Stimulated activated effector memory CD8-positive, alpha-beta T cell treated with anti-CD3 and anti-CD28 coated beads, Interleukin-12 subunit alpha, Interleukin-12 subunit beta, amount 100 ng/mL, for 72 hours (primary cell): ENCODE results near the gene RFX2.

Source experiments
- ATAC-seq: fragments of 150-1000 bp; cut with Tn5 transposase; 2 replicates; pipeline ENCODE4 v1.10.0; 2021
- DNase-seq, 2 donors: peaks; one replicate each; pipeline ENCODE4 v3.0.0; 2021 to 2022; ENCODE audit warnings: low spot score in 2 of 2
- H3K27ac Mint-ChIP-seq: one replicate; pipeline ENCODE4 v1.8.0; 2022; ENCODE audit warnings: mild to moderate bottlenecking, mixed read lengths
- H3K36me3 Mint-ChIP-seq: one replicate; pipeline ENCODE4 v1.8.0; 2022; ENCODE audit warnings: mild to moderate bottlenecking, mixed read lengths
- H3K4me1 Mint-ChIP-seq: one replicate; pipeline ENCODE4 v1.8.0; 2022; ENCODE audit warnings: mixed read lengths
- H3K4me3 Mint-ChIP-seq: one replicate; pipeline ENCODE4 v1.8.0; 2022; ENCODE audit warnings: mild to moderate bottlenecking, mixed read lengths
- H3K9me3 Mint-ChIP-seq: one replicate; pipeline ENCODE4 v1.8.0; 2022; ENCODE audit warnings: mixed read lengths

Gene RFX2

DNA sequence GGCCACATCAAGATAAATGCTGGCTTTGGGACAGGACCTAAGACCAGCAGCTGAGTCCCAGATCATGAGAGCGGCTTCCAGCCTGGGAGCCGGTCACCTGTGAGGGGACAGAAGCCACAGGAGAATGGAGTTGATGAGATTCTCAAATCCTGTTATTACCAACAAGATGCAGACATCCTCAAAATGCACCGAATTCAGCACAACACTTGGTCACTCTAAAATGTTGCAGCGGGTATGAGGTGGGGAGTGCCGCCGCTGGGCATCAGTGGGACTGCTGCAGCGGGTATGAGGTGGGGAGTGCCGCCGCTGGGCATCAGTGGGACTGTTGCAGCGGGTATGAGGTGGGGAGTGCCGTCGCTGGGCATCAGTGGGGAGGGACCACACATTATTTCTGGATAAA lies 153.6 kb downstream of the RFX2 start:
- ATAC-seq (no peak), DNase-seq (no peak)
- peaks cover 23% of the 10 kb centered on the region for H3K36me3 Mint-ChIP-seq
- no peak overlapping the region for H3K27ac Mint-ChIP-seq
- peaks cover 76% of the 10 kb centered on the region for H3K4me1 Mint-ChIP-seq
- no peaks in the 10 kb centered on the region for H3K9me3 Mint-ChIP-seq
- no peak overlapping the region for H3K4me3 Mint-ChIP-seq

DNA sequence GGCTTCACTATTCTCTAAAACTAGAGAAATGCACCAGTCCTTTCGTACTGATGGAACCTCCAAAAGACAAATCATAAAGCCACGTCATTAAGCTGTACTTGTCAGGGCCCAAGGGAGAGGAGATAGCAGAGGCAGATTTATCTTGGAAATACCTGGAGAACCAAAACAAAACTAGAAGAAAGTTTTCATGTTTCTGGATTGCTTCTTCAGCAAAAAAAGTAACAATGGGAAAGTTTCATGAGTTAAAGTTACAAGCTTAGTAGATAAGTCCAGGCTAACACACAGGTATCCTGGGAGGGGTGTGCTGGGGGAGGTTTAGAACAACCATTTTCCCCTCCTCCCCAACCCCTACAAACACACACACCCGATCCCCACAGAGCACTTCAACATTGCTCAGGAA lies 154.0 kb downstream of the RFX2 start:
- Mint-ChIP-seq H3K27ac (no peak overlapping the region), H3K4me3 (no peak overlapping the region), H3K4me1 (peaks cover 78% of the 10 kb centered on the region), H3K36me3 (peaks cover 24% of the 10 kb centered on the region), H3K9me3 (no peaks in the 10 kb centered on the region)
- DNase-seq (no peak), ATAC-seq (no peak)

DNA sequence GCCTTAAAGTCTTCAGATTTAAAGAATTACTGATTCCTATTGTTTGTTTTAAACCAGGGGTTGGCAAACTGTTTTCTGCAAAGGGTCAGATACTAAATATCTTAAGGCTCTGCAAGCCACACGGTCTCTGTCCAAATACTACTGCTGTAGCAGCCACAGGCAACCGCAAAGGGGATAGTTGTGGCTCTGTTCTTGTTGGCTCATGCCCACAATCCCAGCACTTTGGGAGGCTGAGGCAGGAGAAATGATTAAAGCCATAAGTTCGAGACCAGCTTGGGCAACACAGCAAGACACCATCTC lies 154.7 kb downstream of the RFX2 start:
- ATAC-seq = no peak
- peak overlapping the region; percentile 45 for H3K27ac Mint-ChIP-seq
- H3K36me3 Mint-ChIP-seq = peaks cover 31% of the 10 kb centered on the region
- H3K4me3 Mint-ChIP-seq = no peak overlapping the region
- no peaks in the 10 kb centered on the region for H3K9me3 Mint-ChIP-seq
- no peak for DNase-seq
- peaks cover 77% of the 10 kb centered on the region for H3K4me1 Mint-ChIP-seq

DNA sequence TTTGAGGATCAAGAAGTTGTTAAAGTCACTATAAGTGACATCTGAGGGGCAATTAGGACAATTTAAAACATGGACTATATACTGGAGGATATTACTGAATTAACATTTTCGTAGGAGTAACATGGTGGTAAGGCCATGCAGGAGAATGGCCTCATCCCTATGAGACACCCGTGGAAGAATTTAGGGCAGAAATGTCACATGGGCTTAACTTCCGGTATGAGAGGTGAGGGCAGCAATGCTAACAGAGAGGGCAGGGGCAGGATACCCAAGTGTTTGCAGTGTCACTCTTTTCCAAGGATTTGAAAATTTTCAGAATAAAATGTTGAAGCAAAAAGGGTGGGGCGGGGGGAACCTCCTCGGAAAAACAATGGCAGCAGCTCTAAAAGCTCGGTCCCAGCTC lies 156.0 kb downstream of the RFX2 start:
- H3K4me3 Mint-ChIP-seq = peak overlapping the region; percentile 55
- ATAC-seq (no peak), DNase-seq (no peak)
- no peaks in the 10 kb centered on the region for H3K9me3 Mint-ChIP-seq
- peaks cover 43% of the 10 kb centered on the region for H3K36me3 Mint-ChIP-seq
- H3K4me1 Mint-ChIP-seq = peaks cover 77% of the 10 kb centered on the region
- H3K27ac Mint-ChIP-seq = peak overlapping the region; percentile 96

DNA sequence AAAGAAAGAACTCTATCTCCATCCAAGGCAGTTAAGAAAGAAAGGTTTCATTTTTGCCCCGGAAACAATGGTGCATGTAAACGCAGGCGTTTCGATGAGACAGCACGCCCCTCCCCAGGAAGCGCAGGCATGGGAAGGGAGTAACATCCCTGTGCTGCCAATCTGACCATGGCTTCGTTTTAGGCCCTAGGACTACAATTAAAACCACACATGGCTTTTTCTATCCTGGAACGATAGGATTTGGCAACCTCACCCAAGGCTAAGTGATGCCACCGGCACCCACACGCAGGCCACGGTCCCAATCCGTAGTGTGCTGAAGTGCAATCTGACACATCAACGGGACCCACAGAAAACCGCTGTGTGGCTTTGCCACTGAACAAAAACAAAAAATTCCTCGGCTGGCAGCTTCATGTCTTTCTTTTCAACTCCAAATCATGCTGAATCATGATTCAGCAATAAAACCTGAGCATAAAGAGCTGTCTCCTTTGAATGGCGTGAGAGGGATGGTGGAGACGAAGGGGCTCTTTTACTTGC lies 156.6 kb downstream of the RFX2 start:
- Mint-ChIP-seq H3K36me3 (peaks cover 44% of the 10 kb centered on the region), H3K4me1 (peaks cover 77% of the 10 kb centered on the region), H3K4me3 (peak overlapping the region; percentile 55), H3K27ac (peak overlapping the region; percentile 96), H3K9me3 (no peaks in the 10 kb centered on the region)
- DNase-seq (peak in 1 of 2 donors; percentile 57), ATAC-seq (peak; percentile 59)

DNA sequence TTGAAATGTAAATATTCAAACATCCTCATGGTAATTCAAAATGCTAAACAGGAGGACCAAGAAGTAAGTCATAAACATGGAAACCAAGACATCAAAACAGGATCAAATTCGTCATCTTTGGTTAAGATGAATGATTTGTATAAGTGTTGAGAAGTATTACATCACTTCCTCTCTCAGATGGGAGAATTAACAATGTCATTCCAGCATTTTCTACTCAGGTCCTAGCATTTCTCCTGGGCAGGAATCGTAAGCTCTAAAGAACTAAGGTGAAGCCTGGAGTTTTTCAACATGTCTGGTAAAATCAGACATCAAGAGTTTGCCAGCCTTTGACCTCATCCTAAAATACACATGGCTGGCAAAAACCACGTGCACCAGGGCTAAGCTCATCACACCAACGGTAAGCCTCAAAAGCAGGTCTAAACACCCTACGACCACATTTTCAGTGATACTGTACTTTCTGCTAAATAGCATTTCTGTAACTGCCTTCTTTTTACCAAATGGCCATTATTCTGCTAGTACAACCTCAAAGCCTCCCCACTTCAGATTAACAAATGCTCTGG lies 157.2 kb downstream of the RFX2 start:
- Mint-ChIP-seq H3K36me3 (peaks cover 51% of the 10 kb centered on the region), H3K27ac (peak overlapping the region; percentile 96), H3K9me3 (no peaks in the 10 kb centered on the region), H3K4me3 (peak overlapping the region; percentile 55), H3K4me1 (peaks cover 79% of the 10 kb centered on the region)
- ATAC-seq (peak; percentile 55), DNase-seq (no peak)

DNA sequence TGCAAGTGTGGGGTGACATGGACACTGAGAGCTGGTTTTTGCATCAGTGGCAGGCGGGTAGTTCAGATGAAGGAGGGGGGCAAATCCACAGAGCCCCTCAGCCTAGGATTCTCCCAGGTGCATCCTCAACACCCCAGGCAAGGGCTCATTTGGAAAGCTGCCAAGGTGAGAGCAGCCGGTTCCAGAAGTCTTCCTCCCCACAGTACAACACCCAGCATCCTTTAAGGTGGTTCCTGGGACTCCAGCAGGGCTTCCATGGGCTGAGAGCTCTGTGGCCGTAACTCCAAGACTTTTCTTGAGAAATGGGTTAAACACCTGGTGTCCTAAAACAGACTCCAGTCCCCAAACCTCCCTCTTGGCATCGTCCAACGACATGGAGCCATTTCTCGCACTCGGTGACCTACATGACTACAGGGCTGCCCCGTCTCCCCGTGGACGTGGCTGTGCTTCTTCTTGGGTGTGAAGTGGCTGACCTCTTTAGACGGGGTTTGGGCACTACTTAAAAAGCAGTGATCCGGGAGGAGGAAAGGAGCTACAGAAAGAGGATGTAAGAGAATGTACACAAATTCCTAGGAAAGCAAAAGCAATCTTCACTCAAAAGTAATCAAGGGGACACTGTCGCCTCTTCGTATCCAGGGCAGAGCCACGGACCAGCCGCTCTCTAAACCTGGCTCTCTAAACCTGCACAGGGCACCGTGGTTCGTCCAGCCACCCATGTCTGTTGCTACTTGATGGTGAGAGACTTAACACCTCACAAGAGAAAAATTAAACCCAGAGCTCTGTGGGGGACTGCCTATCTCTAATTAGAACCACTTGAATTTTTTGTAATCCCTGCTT lies 157.9 kb downstream of the RFX2 start:
- Mint-ChIP-seq H3K9me3 (no peaks in the 10 kb centered on the region), H3K4me3 (peak overlapping the region; percentile 55), H3K36me3 (peaks cover 58% of the 10 kb centered on the region), H3K27ac (peak overlapping the region; percentile 96), H3K4me1 (peaks cover 82% of the 10 kb centered on the region)
- DNase-seq = no peak
- no peak for ATAC-seq

DNA sequence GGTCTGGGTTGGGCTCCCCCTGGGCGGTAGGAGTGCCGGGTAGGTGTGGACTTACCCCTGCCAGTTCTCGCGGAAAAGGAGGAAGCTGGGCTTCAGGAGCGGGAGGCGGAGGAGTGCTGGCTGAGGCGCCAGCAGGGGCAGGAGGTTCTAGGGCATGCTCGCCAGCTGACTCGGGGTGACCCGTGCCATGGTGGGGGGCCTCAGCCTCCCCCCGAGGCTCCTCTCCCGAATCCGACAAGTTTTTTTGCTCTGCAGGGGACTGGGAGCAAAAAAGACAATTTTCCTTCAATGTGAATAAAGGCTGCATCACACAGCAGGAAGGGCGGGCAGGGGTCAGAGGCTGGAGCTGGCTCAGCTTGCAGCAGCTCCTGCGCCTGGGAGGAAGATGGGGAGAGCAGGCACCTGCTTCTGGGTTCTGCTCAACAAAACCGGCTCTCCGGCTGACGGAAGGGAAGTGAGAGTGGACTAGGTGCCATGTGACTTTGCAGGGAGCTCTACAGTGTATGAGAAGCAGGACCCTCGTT lies 158.9 kb downstream of the RFX2 start:
- H3K4me3 Mint-ChIP-seq = no peak overlapping the region
- peaks cover 68% of the 10 kb centered on the region for H3K36me3 Mint-ChIP-seq
- H3K4me1 Mint-ChIP-seq = peaks cover 84% of the 10 kb centered on the region
- no peak for DNase-seq
- H3K27ac Mint-ChIP-seq = peak overlapping the region; percentile 96
- no peaks in the 10 kb centered on the region for H3K9me3 Mint-ChIP-seq
- ATAC-seq = no peak

DNA sequence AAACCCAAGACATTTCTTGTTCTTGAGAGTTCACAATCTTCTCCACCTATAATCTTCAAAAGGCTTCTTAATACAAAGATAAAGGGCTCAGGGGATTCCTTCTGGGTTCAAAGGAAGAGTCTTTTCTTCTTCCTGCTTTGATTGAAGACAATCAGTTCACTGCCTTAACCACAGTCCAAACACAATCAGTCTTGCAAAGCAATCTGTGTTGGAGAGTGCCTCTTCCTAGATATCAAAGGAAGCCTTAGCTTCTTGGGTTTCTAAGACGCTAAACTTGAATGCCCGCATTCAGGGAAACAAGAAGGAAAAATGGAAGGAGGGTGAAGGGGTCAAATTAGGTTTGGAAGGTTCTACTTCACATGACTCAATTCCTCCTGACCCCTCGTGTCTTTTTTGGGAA lies 159.6 kb downstream of the RFX2 start:
- peaks cover 71% of the 10 kb centered on the region for H3K36me3 Mint-ChIP-seq
- H3K4me3 Mint-ChIP-seq = peak overlapping the region; percentile 56
- DNase-seq = no peak
- H3K27ac Mint-ChIP-seq = peak overlapping the region; percentile 96
- H3K9me3 Mint-ChIP-seq = no peaks in the 10 kb centered on the region
- H3K4me1 Mint-ChIP-seq = peaks cover 84% of the 10 kb centered on the region
- ATAC-seq = no peak

DNA sequence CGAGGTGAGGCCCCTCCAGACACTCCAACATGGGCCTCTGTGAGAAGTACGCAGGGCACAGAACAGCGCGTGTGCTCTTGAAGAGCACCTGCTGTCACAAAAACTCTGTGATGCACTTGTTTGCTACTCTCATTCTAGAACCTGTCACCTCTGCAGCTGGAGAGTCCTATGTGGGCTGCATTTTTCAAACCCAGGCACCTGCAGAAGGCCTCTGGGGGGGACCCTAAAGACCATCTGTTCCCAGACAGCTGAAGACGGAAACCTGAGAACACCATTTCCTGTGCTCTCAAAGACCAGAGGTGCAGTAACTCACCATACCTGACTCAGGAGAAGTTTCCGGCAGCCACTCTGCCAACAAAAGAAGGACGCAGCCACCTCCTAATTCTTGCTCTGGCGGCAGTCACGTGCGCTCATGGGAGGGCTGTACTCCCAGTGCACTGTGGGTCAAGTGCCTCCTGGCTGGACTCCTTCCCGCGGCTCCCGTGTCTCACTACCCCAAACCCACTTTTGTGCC lies 160.5 kb downstream of the RFX2 start:
- Mint-ChIP-seq H3K27ac (peak overlapping the region; percentile 96), H3K4me3 (peak overlapping the region; percentile 56), H3K4me1 (peaks cover 92% of the 10 kb centered on the region), H3K9me3 (no peaks in the 10 kb centered on the region), H3K36me3 (peaks cover 71% of the 10 kb centered on the region)
- peak; percentile 57 for ATAC-seq
- no peak for DNase-seq

DNA sequence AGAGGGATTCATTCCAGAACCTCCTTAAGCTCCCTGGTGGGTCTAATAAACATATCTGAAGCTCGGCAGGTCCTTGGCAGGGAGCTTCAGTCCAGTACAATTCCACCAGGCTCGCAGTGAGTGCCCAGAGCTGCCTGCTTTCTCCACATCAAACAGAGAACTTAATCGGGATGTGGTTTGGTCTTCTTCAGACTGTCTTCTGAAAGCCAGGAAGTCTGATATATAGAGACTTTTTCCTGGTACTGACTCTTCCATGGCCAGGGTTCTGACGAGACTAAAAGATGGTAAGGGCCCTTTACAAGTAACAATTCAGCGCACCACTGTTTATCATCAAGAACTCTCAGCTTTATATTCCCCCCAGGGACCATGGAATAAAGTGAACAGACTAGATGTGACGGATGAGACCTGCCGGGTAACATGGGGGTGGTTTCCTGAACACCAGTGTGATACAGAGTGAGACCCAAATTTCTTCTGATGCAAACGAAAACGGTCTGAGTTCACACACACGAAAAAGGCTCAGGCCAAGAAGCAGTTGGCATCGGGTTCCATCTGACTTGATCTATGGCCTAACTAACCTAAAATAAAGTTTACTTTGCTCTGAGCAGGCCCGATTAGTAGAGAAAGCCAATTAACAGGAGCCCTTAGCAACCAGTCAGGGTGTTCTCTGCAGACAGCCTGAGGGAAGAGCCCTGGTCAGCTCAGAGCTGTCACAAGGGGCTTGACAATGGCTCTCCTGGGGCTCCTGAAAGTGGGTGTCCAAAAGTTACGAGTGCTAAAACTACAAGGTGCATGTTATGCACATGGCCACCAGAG lies 161.3 kb downstream of the RFX2 start:
- Mint-ChIP-seq H3K4me3 (peak overlapping the region; percentile 56), H3K4me1 (peaks cover 93% of the 10 kb centered on the region), H3K9me3 (no peaks in the 10 kb centered on the region), H3K27ac (peak overlapping the region; percentile 96), H3K36me3 (peaks cover 67% of the 10 kb centered on the region)
- ATAC-seq = peak; percentile 25
- DNase-seq = no peak

DNA sequence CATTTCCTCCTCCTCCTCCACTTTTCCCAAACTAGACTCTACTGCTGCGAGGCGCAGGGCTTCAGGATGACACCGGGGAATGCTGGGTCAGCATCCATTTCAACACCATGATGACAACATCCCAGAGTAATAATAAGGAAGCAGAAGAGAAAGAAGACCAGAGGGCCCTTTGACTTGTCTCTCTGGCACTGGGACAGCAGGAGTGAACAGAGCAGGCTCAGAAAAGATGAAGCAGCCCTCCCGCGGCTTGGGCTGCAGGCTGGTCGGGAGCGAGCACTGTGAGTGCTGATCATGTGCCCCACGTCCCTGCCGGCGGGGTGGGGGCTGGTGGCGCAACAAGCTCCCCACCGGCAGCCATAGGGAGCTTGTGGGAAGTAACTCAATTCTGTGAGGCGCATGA lies 162.9 kb downstream of the RFX2 start:
- H3K9me3 Mint-ChIP-seq = no peaks in the 10 kb centered on the region
- no peak for ATAC-seq
- H3K27ac Mint-ChIP-seq = peak overlapping the region; percentile 96
- H3K36me3 Mint-ChIP-seq = peaks cover 57% of the 10 kb centered on the region
- peaks cover 85% of the 10 kb centered on the region for H3K4me1 Mint-ChIP-seq
- H3K4me3 Mint-ChIP-seq = peak overlapping the region; percentile 15
- no peak for DNase-seq

DNA sequence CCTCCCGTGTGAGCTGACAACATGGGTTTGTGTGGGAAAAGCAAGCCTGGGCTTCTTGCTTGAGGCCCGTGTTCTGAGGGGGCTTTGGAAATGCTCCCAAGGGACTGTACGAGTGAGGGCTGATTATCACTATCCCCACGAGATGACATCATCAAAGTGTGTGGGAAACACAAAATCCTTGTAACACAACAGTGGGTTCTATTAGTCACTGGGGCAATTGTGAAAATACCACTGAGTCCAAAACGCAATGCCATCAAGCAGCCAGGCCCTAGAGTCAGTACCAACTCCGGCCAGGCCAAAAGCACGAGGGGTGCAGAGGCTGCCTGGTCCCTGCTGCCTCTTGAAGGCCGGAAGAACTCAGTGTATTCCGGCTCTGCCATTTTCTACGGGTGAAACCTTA lies 166.7 kb downstream of the RFX2 start:
- DNase-seq = no peak
- H3K36me3 Mint-ChIP-seq = peaks cover 53% of the 10 kb centered on the region

More for the DNA sequence above, 166.7 kb downstream of the RFX2 start:
- Mint-ChIP-seq H3K27ac (peak overlapping the region; percentile 80), H3K4me3 (no peak overlapping the region), H3K4me1 (peaks cover 48% of the 10 kb centered on the region), H3K9me3 (no peaks in the 10 kb centered on the region)
- ATAC-seq = peak; percentile 57
